HG03575 (cell line): ENCODE data around the gene BRD7.

Source experiments
- ATAC-seq: cut with Tn5 transposase; IDR thresholded peaks from one replicate; pipeline ENCODE4 v1.9.1; 2021; ENCODE audit not compliant: unreplicated experiment, insufficient number of reproducible peaks, low FRiP score; ENCODE audit errors: extremely low read depth

Gene BRD7

GRCh38 chr16:50331570-50331969 is 37.2 kb downstream of the BRD7 start:
- no peak for ATAC-seq

GRCh38 chr16:50329446-50330189 is 39.2 kb downstream of the BRD7 start:
- ATAC-seq = no peak

GRCh38 chr16:50326835-50327465 is 41.8 kb downstream of the BRD7 start:
- no peak for ATAC-seq

- no peak for ATAC-seq
Measured at GRCh38 chr16:50326264-50326663, 42.5 kb downstream of the BRD7 start.

- ATAC-seq = no peak
Measured at GRCh38 chr16:50324345-50324744, 44.4 kb downstream of the BRD7 start.

GRCh38 chr16:50323335-50324011 is 45.3 kb downstream of the BRD7 start:
- ATAC-seq = no peak

GRCh38 chr16:50322333-50322732 is 46.5 kb downstream of the BRD7 start:
- ATAC-seq = no peak

- no peak for ATAC-seq
Measured at GRCh38 chr16:50320310-50320709, 48.5 kb downstream of the BRD7 start.

GRCh38 chr16:50318796-50319578 is 49.8 kb downstream of the BRD7 start:
- no peak for ATAC-seq

GRCh38 chr16:50316848-50317630 is 51.7 kb downstream of the BRD7 start:
- no peak for ATAC-seq

- ATAC-seq = no peak
Measured at GRCh38 chr16:50316102-50316847, 52.5 kb downstream of the BRD7 start.

GRCh38 chr16:50315346-50315997 is 53.3 kb downstream of the BRD7 start:
- no peak for ATAC-seq

GRCh38 chr16:50314665-50315064 is 54.1 kb downstream of the BRD7 start:
- no peak for ATAC-seq

- ATAC-seq = no peak
Measured at GRCh38 chr16:50313596-50314478, 55.0 kb downstream of the BRD7 start.

- ATAC-seq = no peak
Measured at GRCh38 chr16:50311891-50312501, 56.8 kb downstream of the BRD7 start.

- no peak for ATAC-seq
Measured at GRCh38 chr16:50311134-50311528, 57.7 kb downstream of the BRD7 start.
